H1 (cell line): ENCODE results near the gene UBE4A. TPM values are rescaled to one million over a fixed set of nuclear protein-coding genes. Genes with fewer than 3 reads are reported as not detected.
A peak's percentile ranks its signal among the peaks of the same experiment; 100 is the strongest.

Experiments
- CTCF ChIA-PET: fragments of 300-600 bp; sonication (Branson Sonifier 250); formaldehyde crosslinking; loops from one replicate; lab custom pipeline; 2021; ENCODE audit not compliant: partially characterized antibody; lab: Charles Lee
- POLR2A ChIA-PET: fragments of 300-600 bp; sonication (Branson Sonifier 250); formaldehyde crosslinking; loops from one replicate; lab custom pipeline; 2021; ENCODE audit warnings: inconsistent platforms; ENCODE audit not compliant: partially characterized antibody; lab: Charles Lee
- DNase-seq, 2 experiments: peaks; one replicate each; pipeline versions ENCODE4 v3.0.0 to v3.0.0-alpha.2; 2010 to 2022; ENCODE audit warnings: low spot score in 2 of 2, low read depth in 1 of 2, mixed read lengths in 1 of 2
- FAIRE-seq: peaks from 2 replicates; lab custom pipeline; 2011; peaks lifted over from hg19 to GRCh38; lab: Jason Lieb, UNC
- H2AFZ ChIP-seq: 2 replicates; pipeline ENCODE4 v1.8.1; 2012; ENCODE audit warnings: low read length, inconsistent platforms
- H2AK5ac ChIP-seq: 2 replicates; pipeline ENCODE4 v1.6.1; 2013; ENCODE audit warnings: low read depth, low read length
- H2BK120ac ChIP-seq: replicated peaks from 2 replicates; pipeline ENCODE3; 2013; ENCODE audit warnings: low read depth, low read length, inconsistent platforms
- H2BK12ac ChIP-seq: 2 replicates; pipeline ENCODE4 v1.6.1; 2013; ENCODE audit warnings: low read depth, low read length
- H2BK15ac ChIP-seq: 2 replicates; pipeline ENCODE4 v1.6.1; 2013; ENCODE audit warnings: low read length
- H2BK20ac ChIP-seq: 2 replicates; pipeline ENCODE4 v1.6.1; 2013; ENCODE audit warnings: low read length
- H2BK5ac ChIP-seq: 2 replicates; pipeline ENCODE4 v1.6.1; 2013; ENCODE audit warnings: low read depth, low read length
- H3K14ac ChIP-seq: 2 replicates; pipeline ENCODE4 v1.6.1; 2013; ENCODE audit warnings: inconsistent platforms; ENCODE audit not compliant: insufficient read length
- H3K18ac ChIP-seq: 2 replicates; pipeline ENCODE4 v1.6.1; 2013; ENCODE audit warnings: low read length; ENCODE audit errors: extremely low read depth
- H3K23ac ChIP-seq: 2 replicates; pipeline ENCODE4 v1.6.1; 2013; ENCODE audit warnings: inconsistent platforms; ENCODE audit not compliant: insufficient read length
- H3K23me2 ChIP-seq: 2 replicates; pipeline ENCODE4 v1.6.1; 2013; ENCODE audit warnings: low read depth, low read length
- H3K27ac ChIP-seq: 2 replicates; pipeline ENCODE4 v1.6.1; 2011; ENCODE audit warnings: low read depth, low read length, inconsistent platforms
- H3K27me3 ChIP-seq, 4 experiments: replicated peaks in 1 of 4; 1 replicate in 1 of 4; 2 replicates in 3 of 4; pipeline versions ENCODE4 v1.6.1 to v1.8.1; 2011 to 2013; ENCODE audit warnings: low read length in 3 of 4, mild to moderate bottlenecking in 3 of 4, inconsistent platforms in 2 of 4, mixed read lengths in 2 of 4, moderate library complexity in 1 of 4; ENCODE audit not compliant: control insufficient read depth in 3 of 4, insufficient read depth in 3 of 4; ENCODE audit errors: extremely low read depth in 1 of 4
- H3K36me3 ChIP-seq, 4 experiments: 2 replicates each; pipeline versions ENCODE4 v1.6.1 to v1.8.1; 2011 to 2013; ENCODE audit warnings: mild to moderate bottlenecking in 4 of 4, low read length in 3 of 4, moderate library complexity in 2 of 4, control low read depth in 1 of 4, inconsistent platforms in 1 of 4; ENCODE audit not compliant: insufficient read depth in 4 of 4, control insufficient read depth in 2 of 4
- H3K4ac ChIP-seq: replicated peaks from 2 replicates; pipeline ENCODE3; 2013; ENCODE audit warnings: low read length, low read depth, mixed read lengths, inconsistent platforms; ENCODE audit not compliant: insufficient read length
- H3K4me1 ChIP-seq, 4 experiments: replicated peaks in 1 of 4; 1 replicate in 1 of 4; 2 replicates in 3 of 4; pipeline versions ENCODE4 v1.6.1 to v1.8.1; 2011 to 2013; ENCODE audit warnings: low read length in 3 of 4, inconsistent platforms in 2 of 4, mixed read lengths in 1 of 4; ENCODE audit not compliant: insufficient read depth in 4 of 4, control insufficient read depth in 3 of 4
- H3K4me2 ChIP-seq, 2 experiments: 2 replicates each; pipeline versions ENCODE4 v1.6.1 to v1.8.1; 2011 to 2013; ENCODE audit warnings: low read depth in 2 of 2, low read length in 2 of 2, control low read depth in 1 of 2, inconsistent platforms in 1 of 2, mild to moderate bottlenecking in 1 of 2; ENCODE audit not compliant: insufficient read depth in 1 of 2
- H3K4me3 ChIP-seq, 4 experiments: fragments of 200-600, 300-600 bp in 1 of 4; sonication (generic), shearing (Covaris generic), sonication (Bioruptor Twin) in 1 of 4; 2 replicates each; pipeline versions ENCODE4 v1.5.1 to v1.8.1; 2011 to 2016; ENCODE audit warnings: low read length in 4 of 4, low read depth in 3 of 4, control low read depth in 2 of 4, inconsistent platforms in 2 of 4, mild to moderate bottlenecking in 2 of 4, mixed read lengths in 1 of 4, moderate library complexity in 1 of 4; ENCODE audit not compliant: insufficient read depth in 2 of 4; ENCODE audit errors: extremely low read depth in 1 of 4
- H3K56ac ChIP-seq: replicated peaks from 2 replicates; pipeline ENCODE3; 2013; ENCODE audit warnings: low read depth, mild to moderate bottlenecking, mixed read lengths, low read length, inconsistent platforms; ENCODE audit not compliant: insufficient read length
- H3K79me1 ChIP-seq: 2 replicates; pipeline ENCODE4 v1.6.1; 2013; ENCODE audit warnings: low read depth, low read length, control low read depth
- H3K79me2 ChIP-seq, 2 experiments: 2 replicates each; pipeline versions ENCODE4 v1.6.1 to v1.8.1; 2012 to 2013; ENCODE audit warnings: low read length in 2 of 2, mild to moderate bottlenecking in 2 of 2, inconsistent platforms in 1 of 2; ENCODE audit not compliant: insufficient read depth in 2 of 2, control insufficient read depth in 1 of 2
- H3K9ac ChIP-seq, 4 experiments: replicated peaks in 1 of 4; 1 replicate in 1 of 4; 2 replicates in 3 of 4; pipeline versions ENCODE4 v1.6.1 to v1.8.1; 2011 to 2013; ENCODE audit warnings: low read depth in 3 of 4, low read length in 3 of 4, control low read depth in 2 of 4, mild to moderate bottlenecking in 2 of 4, moderate library complexity in 2 of 4, inconsistent platforms in 1 of 4; ENCODE audit errors: extremely low read depth in 1 of 4
- H3K9me3 ChIP-seq, 2 experiments: 2 replicates each; pipeline versions ENCODE4 v1.6.1 to v1.8.1; 2012 to 2013; ENCODE audit warnings: mild to moderate bottlenecking in 2 of 2, moderate library complexity in 2 of 2, control low read depth in 1 of 2, inconsistent platforms in 1 of 2, low read depth in 1 of 2, low read length in 1 of 2, mixed read lengths in 1 of 2; ENCODE audit not compliant: insufficient read depth in 2 of 2
- H4K20me1 ChIP-seq, 2 experiments: replicated peaks in 1 of 2; 2 replicates each; pipeline versions ENCODE3 to v1.8.1; 2011 to 2013; ENCODE audit warnings: inconsistent platforms in 2 of 2, low read length in 2 of 2, mild to moderate bottlenecking in 1 of 2; ENCODE audit not compliant: insufficient read depth in 2 of 2, control insufficient read depth in 1 of 2
- H4K5ac ChIP-seq: 2 replicates; pipeline ENCODE4 v1.6.1; 2013; ENCODE audit warnings: low read length, low read depth, mixed read lengths, inconsistent platforms; ENCODE audit not compliant: insufficient read length
- H4K8ac ChIP-seq: 2 replicates; pipeline ENCODE4 v1.8.0; 2013; ENCODE audit warnings: mild to moderate bottlenecking, moderate library complexity, low read length, inconsistent platforms; ENCODE audit not compliant: insufficient read depth; ENCODE audit errors: extremely low read depth
- H4K91ac ChIP-seq: replicated peaks from 2 replicates; pipeline ENCODE3; 2013; ENCODE audit warnings: low read length, mixed read lengths, inconsistent platforms; ENCODE audit not compliant: insufficient read length
- BACH1 ChIP-seq: IDR thresholded peaks from 2 replicates; pipeline ENCODE4 v1.6.1; 2012; ENCODE audit warnings: low read length, improper control_type of control experiment
- CBX8 ChIP-seq: fragments of 300-800, 300-1000 bp; sonication (generic); IDR thresholded peaks from 2 replicates; pipeline ENCODE4 v1.7.1; 2016; ENCODE audit warnings: low read depth, low read length, borderline replicate concordance
- FOSL1 ChIP-seq: IDR thresholded peaks from 2 replicates; pipeline ENCODE4 v1.6.1; 2011; ENCODE audit warnings: mild to moderate bottlenecking, low read depth, low read length, moderate library complexity; ENCODE audit not compliant: insufficient read depth
- GTF2F1 ChIP-seq: IDR thresholded peaks from 2 replicates; pipeline ENCODE4 v1.6.1; 2012; ENCODE audit warnings: low read depth, low read length, improper control_type of control experiment, borderline replicate concordance
- KDM4A ChIP-seq: IDR thresholded peaks from one replicate; pipeline ENCODE4 v1.7.1; 2012; ENCODE audit warnings: low read depth, mild to moderate bottlenecking, moderate library complexity, low read length, inconsistent platforms; ENCODE audit not compliant: severe bottlenecking
- MAFK ChIP-seq: IDR thresholded peaks from 2 replicates; pipeline ENCODE4 v1.6.1; 2012; ENCODE audit warnings: low read depth, mild to moderate bottlenecking, improper control_type of control experiment, low read length
- POLR2A ChIP-seq, 2 experiments: IDR thresholded peaks; 1 replicate in 1 of 2; 2 replicates in 1 of 2; pipeline ENCODE4 v1.6.1; 2011; ENCODE audit warnings: low read depth in 2 of 2, low read length in 2 of 2, mild to moderate bottlenecking in 2 of 2; ENCODE audit errors: control extremely low read depth in 1 of 2
- POLR2AphosphoS5 ChIP-seq: IDR thresholded peaks from 2 replicates; pipeline ENCODE4 v1.6.1; 2011; ENCODE audit warnings: low read depth, low read length
- SIN3A ChIP-seq, 2 experiments: IDR thresholded peaks in 1 of 2; conservative IDR thresholded peaks in 1 of 2; 2 replicates each; pipeline ENCODE4 v1.6.1; 2011 to 2012; ENCODE audit warnings: low read length in 2 of 2, improper control_type of control experiment in 1 of 2, low read depth in 1 of 2, mild to moderate bottlenecking in 1 of 2
- SIRT6 ChIP-seq: IDR thresholded peaks from one replicate; pipeline ENCODE4 v1.7.1; 2012; ENCODE audit warnings: low read length, inconsistent platforms
- SRF ChIP-seq: IDR thresholded peaks from 2 replicates; pipeline ENCODE4 v1.6.1; 2011; ENCODE audit warnings: mild to moderate bottlenecking, low read depth, low read length, moderate library complexity
- SUZ12 ChIP-seq: fragments of 200-600 bp; sonication (generic); IDR thresholded peaks from 2 replicates; pipeline ENCODE4 v1.6.1; 2012; ENCODE audit warnings: mild to moderate bottlenecking, inconsistent platforms, low read length, moderate library complexity, mixed read lengths
- WGBS, 2 experiments: shearing (Covaris generic) in 1 of 2; methylation state at CpG; one replicate each; pipeline versions ENCODE4 v1.1.6 to v1.1.7; 2013 to 2015; ENCODE audit warnings: low lambda C conversion rate in 2 of 2, mixed read lengths in 2 of 2, inconsistent platforms in 1 of 2, low coverage in 1 of 2, missing lambda C conversion rate in 1 of 2; ENCODE audit not compliant: insufficient replicate concordance in 2 of 2, insufficient coverage in 1 of 2, insufficient read length in 1 of 2; ENCODE audit errors: extremely low coverage in 1 of 2, missing lambda C conversion rate in 1 of 2; 5-methylcytosine and 5-hydroxymethylcytosine counted together
- polyA plus RNA-seq, 7 experiments: library from polyadenylated mRNA; depleted of rRNA in 3 of 7; stranded (reverse) in 5 of 7; unstranded in 2 of 7; fragments of >200 nt in 5 of 7; fragments of 200-250 nt in 2 of 7; gene quantifications; 1 replicate in 5 of 7; 2 replicates in 1 of 7; 4 replicates in 1 of 7; pipeline versions ENCODE4 v1.2.1 to v1.2.3, GENCODE V29; 2011 to 2013; ENCODE audit warnings: missing spikeins in 2 of 7, mixed read lengths in 2 of 7
- total RNA-seq: library from RNA; stranded (reverse); fragmentation: NEBNext Ultra II Directional; extraction: Animal tissue kit (Norgen Biotek cat#: 25700); gene quantifications from 2 replicates; pipeline ENCODE4 v1.2.1, GENCODE V29; 2021

UBE4A gene
- total and polyA plus RNA-seq, 2 of the 8 experiments (the other 6 are each of a cell fraction or from before 2014, with no cell fraction given) = 11.3 to 34.5 TPM

DNA sequence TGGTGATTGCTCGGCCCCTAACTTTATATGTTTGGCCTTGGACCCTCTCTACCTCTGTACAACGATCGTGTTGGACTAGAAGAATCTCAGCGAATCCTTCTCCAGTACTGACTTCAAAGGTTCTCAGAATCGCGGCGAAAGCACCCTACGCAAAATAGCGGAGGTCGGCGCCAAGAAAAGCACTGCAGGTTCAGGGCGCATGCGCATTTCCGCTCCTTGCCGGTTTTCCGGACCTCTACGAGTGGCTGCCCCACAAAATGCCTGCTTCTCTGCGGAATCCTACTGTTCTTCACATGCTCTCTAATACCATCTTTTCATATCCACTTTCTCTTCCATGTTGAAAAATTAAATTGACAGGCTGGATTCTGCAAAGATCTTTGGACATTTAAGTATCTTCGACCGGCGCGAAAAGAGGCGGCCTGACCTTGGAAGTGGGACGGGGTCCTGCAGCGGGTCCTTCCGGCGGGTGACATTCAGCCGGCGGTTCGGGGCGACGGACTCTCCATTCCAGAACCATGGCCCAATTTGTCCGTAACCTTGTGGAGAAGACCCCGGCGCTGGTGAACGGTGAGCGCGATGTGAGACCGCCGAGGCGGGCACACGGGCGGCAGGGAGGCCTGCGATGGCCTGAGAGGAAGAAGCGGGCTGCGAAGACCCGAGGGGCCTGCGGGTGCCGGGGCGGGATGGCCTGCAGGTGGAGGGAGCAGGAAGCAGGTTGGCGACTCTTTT is 41.9 kb downstream of the UBE4A start, which contains the start of gene ATP5MG:
Gene ATP5MG (plus strand): TSS at position 456 of the 729 bp plus-strand sequence. CDS start 60 bp downstream, at position 516.
- no peaks in the 10 kb centered on the region for H3K9me3 ChIP-seq
- CTCF ChIA-PET = interaction anchor here (0.8 to 1.8 kb wide), 4 partner anchors 14 to 88 kb away, joined by 3 to 8 read pairs (median 4); no protein-coding TSS in a partner anchor
- no peak for TF ChIP-seq GTF2F1
- TF ChIP-seq SIRT6 = no peak
- TF ChIP-seq BACH1 = no peak
- TF ChIP-seq POLR2A (IDR thresholded peaks at IDR 0.05; ENCODE audit: control extremely low read depth in 1 of 2, low read depth in 2 of 2, low read length in 2 of 2) = peak; percentile 67 to 78; a peak in 2 of 3 replicates
- TF ChIP-seq MAFK = no peak
- peak; percentile 67; the same call in 1 of the 2 replicates for TF ChIP-seq POLR2AphosphoS5
- no peak; a peak in 3 of 4 replicates for TF ChIP-seq SIN3A (conservative IDR thresholded peaks at IDR 0.05 in 1 of 2, IDR thresholded peaks at IDR 0.05 in 1 of 2; ENCODE audit: low read depth in 1 of 2, low read length in 2 of 2)
- peak; percentile 43 for TF ChIP-seq KDM4A
- TF ChIP-seq SRF = no peak
- no peak for TF ChIP-seq CBX8
- no peak for TF ChIP-seq SUZ12
- TF ChIP-seq FOSL1 = no peak

More for the DNA sequence above, 41.9 kb downstream of the UBE4A start, which contains the start of gene ATP5MG:
- Histone ChIP-seq H4K8ac (peak within 1 kb of the TSS; percentile 92; the same call in 1 of the 2 replicates), H3K23ac (no peak within 1 kb of the TSS), H3K23me2 (peaks cover 3% of the 10 kb centered on the region), H2BK5ac (peak within 1 kb of the TSS; percentile 49; the same call in 1 of the 2 replicates), H4K91ac (no peak within 1 kb of the TSS), H3K4me1 (peaks cover 0 to 6% (median 0%) of the 10 kb centered on the region in 4 experiments; a peak in 2 of 7 replicates), H4K5ac (peak within 1 kb of the TSS; percentile 69), H3K18ac (no peak within 1 kb of the TSS; the same call in 1 of the 2 replicates), H2AFZ (peak within 1 kb of the TSS; percentile 99), H3K79me1 (0 out of 2 replicates have a peak, but pooled peaks cover 2% of the 10 kb centered on the region), H2BK12ac (no peak within 1 kb of the TSS), H3K27me3 (no peaks in the 10 kb centered on the region), H3K9ac (peak within 1 kb of the TSS; percentile 80 to 93 (median 82)), H2BK20ac (no peak within 1 kb of the TSS), H3K4me2 (peak within 1 kb of the TSS; percentile 30 to 89), H3K4me3 (peak within 1 kb of the TSS; percentile 81 to 95 (median 92)), H2BK15ac (no peak within 1 kb of the TSS; the same call in none of the 2 replicates), H4K20me1 (peaks cover 8 to 9% of the 10 kb centered on the region in 2 experiments), H3K27ac (peak within 1 kb of the TSS; percentile 88), H3K4ac (no peak within 1 kb of the TSS), H3K36me3 (peaks cover 0 to 15% (median 0%) of the 10 kb centered on the region in 4 experiments; a peak in 3 of 8 replicates), H2BK120ac (no peak within 1 kb of the TSS), H3K56ac (peak within 1 kb of the TSS; percentile 24), H3K79me2 (peaks cover 9 to 48% of the 10 kb centered on the region in 2 experiments; a peak in 3 of 4 replicates), H2AK5ac (no peak within 1 kb of the TSS), H3K14ac (no peak within 1 kb of the TSS)
- WGBS, 2 experiments = 1% methylated on average over 44 of the region's 51 CpGs; no CpG with 5 or more reads in 1 of the 2 experiments
- peak; percentile 93 for FAIRE-seq
- peak; percentile 72 to 90 for DNase-seq
- POLR2A ChIA-PET = interaction anchor here (0.9 to 2.2 kb wide), 13 partner anchors 8 to 126 kb away, joined by 3 to 13 read pairs (median 4); partner anchors contain the start of genes KMT2A and TTC36
